WTC11 (cell line): ENCODE data around the gene USP20.

Experiments
- ZNF423 ChIP-seq: fragments of 250-450 bp; sonication (Bioruptor Pico); IDR thresholded peaks from 2 replicates; pipeline ENCODE4 v2.1.2; 2022; ENCODE audit warnings: mild to moderate bottlenecking, moderate library complexity
- ZNF671 ChIP-seq: fragments of 250-450 bp; sonication (Bioruptor Pico); IDR thresholded peaks from 2 replicates; pipeline ENCODE4 v1.8.0; 2021; ENCODE audit warnings: mild to moderate bottlenecking
- TF ChIP-seq, protein P1 (sequence below): fragments of 200-600 bp; IDR thresholded peaks from 2 replicates; pipeline ENCODE4 v1.8.0; 2022; ENCODE audit warnings: antibody characterized with exemption

DNA sequence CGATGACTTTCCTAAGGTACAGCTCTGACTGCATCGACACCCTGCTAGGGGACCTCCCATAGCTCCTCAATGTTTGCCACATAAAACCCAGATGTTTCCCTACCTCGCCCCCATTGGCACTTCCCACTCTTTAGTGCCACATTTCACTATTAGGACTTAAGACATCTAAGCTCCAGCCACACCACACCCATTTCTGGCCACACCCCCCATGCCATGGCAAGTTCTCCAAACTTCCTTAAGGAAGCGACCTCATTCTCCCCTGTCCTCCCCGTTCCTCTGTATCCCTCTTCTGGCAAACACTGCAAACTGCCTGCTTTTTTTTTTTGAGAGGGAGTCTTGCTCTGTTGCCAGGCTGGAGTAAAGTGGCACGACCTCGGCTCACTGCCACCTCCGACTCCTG is 62.9 kb downstream of the USP20 start:
- TF ChIP-seq, protein P1, sequence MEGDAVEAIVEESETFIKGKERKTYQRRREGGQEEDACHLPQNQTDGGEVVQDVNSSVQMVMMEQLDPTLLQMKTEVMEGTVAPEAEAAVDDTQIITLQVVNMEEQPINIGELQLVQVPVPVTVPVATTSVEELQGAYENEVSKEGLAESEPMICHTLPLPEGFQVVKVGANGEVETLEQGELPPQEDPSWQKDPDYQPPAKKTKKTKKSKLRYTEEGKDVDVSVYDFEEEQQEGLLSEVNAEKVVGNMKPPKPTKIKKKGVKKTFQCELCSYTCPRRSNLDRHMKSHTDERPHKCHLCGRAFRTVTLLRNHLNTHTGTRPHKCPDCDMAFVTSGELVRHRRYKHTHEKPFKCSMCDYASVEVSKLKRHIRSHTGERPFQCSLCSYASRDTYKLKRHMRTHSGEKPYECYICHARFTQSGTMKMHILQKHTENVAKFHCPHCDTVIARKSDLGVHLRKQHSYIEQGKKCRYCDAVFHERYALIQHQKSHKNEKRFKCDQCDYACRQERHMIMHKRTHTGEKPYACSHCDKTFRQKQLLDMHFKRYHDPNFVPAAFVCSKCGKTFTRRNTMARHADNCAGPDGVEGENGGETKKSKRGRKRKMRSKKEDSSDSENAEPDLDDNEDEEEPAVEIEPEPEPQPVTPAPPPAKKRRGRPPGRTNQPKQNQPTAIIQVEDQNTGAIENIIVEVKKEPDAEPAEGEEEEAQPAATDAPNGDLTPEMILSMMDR: no peak
- TF ChIP-seq ZNF423: no peak
- TF ChIP-seq ZNF671: no peak
